GM18951 (cell line): ENCODE data around the gene SELE.

ENCODE experiments used
- POLR2A ChIP-seq: IDR thresholded peaks from 4 replicates; pipeline ENCODE4 v1.6.1; 2011; ENCODE audit warnings: mild to moderate bottlenecking; ENCODE audit not compliant: insufficient read length, insufficient read depth; ENCODE audit errors: extremely low read depth
- in situ Hi-C: fragments of 300-500 bp; cut with MboI; formaldehyde crosslinking; loops from one replicate; pipeline ENCODE4 v1.12.0; 2022; ENCODE audit warnings: low sequenced_read_pairs, mixed read lengths, inconsistent platforms; ENCODE audit not compliant: unreplicated experiment

SELE gene

GRCh38 chr1:169733924-169734323 lies at the start of gene SELE:
Gene SELE (minus strand): TSS chr1:169734079. CDS start chr1:169733612, 467 bp downstream.
- no peak for TF ChIP-seq POLR2A
- in situ Hi-C loops = no loop called here

GRCh38 chr1:169782596-169782995 lies 48.7 kb upstream of the SELE start:
- no peak for TF ChIP-seq POLR2A
- in situ Hi-C loops = no loop called here

- in situ Hi-C loops = no loop called here
- no peak for TF ChIP-seq POLR2A
Measured at GRCh38 chr1:169779970-169780369, 46.1 kb upstream of the SELE start.

- in situ Hi-C loops = no loop called here
- TF ChIP-seq POLR2A = no peak
Measured at GRCh38 chr1:169779150-169779549, 45.3 kb upstream of the SELE start.

GRCh38 chr1:169776440-169776839 lies 42.6 kb upstream of the SELE start:
- in situ Hi-C loops = no loop called here
- no peak for TF ChIP-seq POLR2A

- no peak for TF ChIP-seq POLR2A
- in situ Hi-C loops = no loop called here
Measured at GRCh38 chr1:169768161-169768560, 34.3 kb upstream of the SELE start.

- in situ Hi-C loops = no loop called here
- TF ChIP-seq POLR2A = no peak
Measured at GRCh38 chr1:169765580-169766331, 31.9 kb upstream of the SELE start.

GRCh38 chr1:169764919-169765318 lies 31.0 kb upstream of the SELE start:
- in situ Hi-C loops = no loop called here
- TF ChIP-seq POLR2A = no peak

- in situ Hi-C loops = no loop called here
- no peak for TF ChIP-seq POLR2A
Measured at GRCh38 chr1:169762699-169763098, 28.8 kb upstream of the SELE start.

GRCh38 chr1:169759038-169759437 lies 25.2 kb upstream of the SELE start:
- no peak for TF ChIP-seq POLR2A
- in situ Hi-C loops = no loop called here

- in situ Hi-C loops = no loop called here
- TF ChIP-seq POLR2A = no peak
Measured at GRCh38 chr1:169753549-169753948, 19.7 kb upstream of the SELE start.

- in situ Hi-C loops = no loop called here
- no peak for TF ChIP-seq POLR2A
Measured at GRCh38 chr1:169750041-169750440, 16.2 kb upstream of the SELE start.

GRCh38 chr1:169746550-169746949 lies 12.7 kb upstream of the SELE start:
- no peak for TF ChIP-seq POLR2A
- in situ Hi-C loops = no loop called here

GRCh38 chr1:169745015-169745861 lies 11.4 kb upstream of the SELE start:
- TF ChIP-seq POLR2A = no peak
- in situ Hi-C loops = no loop called here
